Anterior cingulate cortex (tissue), 58 donors: ENCODE measurements around the gene NADK.

Experiments used
- DNase-seq, 58 donors: peaks; one replicate each; lab custom pipeline; 2025; lab: John Stamatoyannopoulos, UW

The NADK gene

DNA sequence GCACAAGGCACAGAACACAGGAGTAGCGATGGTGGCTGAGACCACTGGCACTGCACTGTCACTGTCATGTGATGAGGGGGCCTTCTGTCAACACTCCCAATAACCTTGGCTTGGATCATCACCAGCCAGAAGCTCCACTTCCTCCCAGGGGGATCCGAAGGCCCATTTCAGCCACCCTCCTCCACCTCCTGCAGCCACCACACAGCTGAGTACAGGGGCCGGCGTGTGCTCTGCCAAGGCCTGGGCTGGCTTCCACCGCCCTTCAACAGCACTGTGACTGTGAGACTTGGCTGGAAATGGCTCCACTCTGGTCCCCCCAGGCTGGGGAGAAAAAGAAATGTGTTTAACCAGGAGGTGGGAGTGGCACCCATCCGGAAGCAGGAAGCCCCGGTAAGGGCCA, 9.9 kb upstream of the NADK start:
- peak in 16 of 58 donors; percentile 10 to 58 (median 29) for DNase-seq

DNA sequence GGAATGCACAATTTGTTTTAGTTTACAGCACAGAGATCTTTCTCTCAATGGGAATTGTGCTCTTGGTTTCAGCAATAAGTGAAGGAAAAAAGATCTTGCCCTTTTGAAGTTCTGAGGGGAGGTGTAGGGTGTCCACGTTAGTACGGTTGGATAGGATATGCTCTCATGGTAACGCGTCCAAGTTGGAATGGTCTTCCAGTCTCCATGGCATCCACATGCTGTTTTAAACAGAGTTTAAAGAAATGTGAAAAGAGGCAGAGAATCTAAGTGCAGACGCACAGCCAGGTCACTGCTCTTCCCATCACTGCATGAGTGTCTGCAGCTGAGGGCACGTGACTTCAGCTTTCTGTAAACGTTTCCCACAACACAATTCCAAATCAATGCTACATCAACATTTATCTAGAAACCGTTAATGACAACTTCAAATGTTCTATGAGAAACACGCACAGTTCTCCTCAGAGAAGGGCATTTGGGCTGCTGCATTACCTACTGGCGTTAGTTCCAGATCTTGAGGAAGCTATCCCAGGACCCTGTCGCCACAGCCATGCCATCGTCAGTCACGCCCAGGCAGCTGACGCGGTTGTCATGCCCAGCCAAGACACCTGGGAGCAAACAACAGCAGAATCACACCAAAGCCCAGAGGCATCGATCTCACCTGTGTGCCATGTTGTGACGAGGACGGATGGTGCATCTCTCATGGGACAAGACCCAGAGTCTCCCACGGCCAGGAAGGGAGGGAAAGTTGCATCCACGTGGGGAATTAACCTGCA, 8.8 kb upstream of the NADK start:
- no peak for DNase-seq

DNA sequence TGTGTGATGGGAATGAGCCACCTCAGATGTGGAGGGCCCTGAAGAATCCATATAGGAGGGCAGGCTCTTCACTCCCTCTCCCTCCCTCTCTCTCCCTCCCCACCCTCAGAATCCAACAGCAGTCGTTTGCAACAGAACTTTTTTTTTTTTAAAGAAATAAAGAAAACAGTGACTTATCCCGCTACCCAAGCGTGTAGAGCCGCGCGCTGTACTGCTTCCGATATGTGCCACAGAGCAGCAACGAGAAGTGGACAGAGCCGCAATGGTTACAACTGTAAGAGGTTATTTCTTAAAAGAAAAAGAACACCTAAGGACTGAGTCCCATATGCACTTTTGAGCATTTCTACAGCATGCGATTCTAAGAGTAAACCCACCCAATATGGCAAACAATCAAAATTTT, 7.4 kb upstream of the NADK start:
- DNase-seq, result no peak

DNA sequence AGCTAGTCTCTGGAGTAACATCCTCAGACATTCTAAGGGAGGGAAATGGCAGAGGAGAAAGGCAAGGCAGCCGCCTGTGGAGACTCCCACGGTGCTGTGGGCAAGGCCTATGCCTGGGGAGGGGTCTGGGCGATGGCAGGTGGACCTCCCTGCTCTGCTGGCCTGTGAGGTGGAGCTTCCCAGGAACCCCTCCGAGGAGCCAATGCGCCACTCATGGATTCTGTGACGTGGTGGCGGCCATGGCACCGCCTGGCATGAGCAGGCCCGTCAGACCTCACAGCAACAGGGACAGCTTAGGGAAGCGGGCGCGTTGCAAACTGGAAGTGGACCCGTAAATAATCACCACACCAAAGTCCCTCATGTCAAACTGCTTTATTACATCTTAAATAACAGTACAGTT, 6.7 kb upstream of the NADK start:
- no peak for DNase-seq

DNA sequence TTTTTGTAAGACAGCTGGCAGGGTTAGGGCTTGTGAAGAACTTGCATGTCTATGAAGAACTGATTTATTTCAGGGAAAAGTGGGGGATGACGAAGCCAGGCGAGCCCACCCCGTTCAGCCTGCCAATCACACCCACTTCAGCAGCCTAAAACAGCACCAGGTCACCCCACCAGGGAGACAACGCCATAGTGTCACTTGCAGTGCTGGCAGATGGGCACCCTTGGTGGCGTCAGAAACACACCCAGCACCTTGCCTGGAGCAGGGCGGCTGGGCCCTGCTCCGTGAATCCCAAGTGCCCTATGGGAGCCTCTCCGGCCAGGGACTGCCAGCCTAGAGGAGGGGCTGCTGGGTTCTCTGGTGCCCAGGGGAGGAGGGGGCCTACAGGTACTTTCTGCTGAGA, 5.0 kb upstream of the NADK start:
- no peak for DNase-seq

DNA sequence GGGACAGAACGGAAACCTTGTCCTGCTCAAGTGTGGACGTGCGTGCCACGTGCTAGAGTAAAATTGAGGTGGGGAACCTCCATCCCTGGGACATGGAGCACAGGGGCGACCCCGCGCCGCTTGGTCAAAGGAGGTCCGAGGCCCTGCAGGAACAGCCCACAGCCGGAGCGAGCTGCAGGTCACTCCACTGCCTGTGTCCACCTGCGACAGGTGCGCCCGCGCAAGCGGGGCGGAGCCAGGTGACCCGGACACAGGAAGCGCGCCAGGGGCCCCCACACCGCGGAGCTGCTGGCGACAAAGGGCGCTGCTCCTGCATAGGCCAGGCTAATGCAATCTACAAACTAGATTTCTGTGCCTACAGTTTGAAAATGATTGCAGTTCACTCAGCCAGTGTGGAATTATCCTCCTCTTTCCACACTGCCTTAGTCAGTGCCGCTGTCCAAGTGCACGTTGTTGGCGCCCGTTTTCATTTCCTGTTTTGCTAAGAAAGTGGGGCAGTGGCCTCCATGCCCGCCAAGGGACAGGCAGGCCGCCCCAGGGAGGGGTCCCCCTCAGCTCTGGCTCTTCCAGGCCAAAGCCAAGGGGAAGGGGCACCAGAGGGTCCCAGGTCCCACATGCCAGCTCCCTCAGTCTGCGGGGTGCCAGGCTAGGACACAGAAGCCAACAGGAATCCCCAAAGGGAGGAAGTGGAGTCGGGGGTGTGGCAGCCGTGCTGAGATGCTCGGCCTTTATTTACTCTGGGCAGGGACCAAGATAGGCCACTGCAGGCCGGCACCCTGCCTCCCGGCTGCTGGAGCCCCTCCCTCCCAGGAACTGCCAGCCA, 4.3 kb upstream of the NADK start:
- peak in 9 of 58 donors; percentile 19 to 48 (median 36) for DNase-seq

DNA sequence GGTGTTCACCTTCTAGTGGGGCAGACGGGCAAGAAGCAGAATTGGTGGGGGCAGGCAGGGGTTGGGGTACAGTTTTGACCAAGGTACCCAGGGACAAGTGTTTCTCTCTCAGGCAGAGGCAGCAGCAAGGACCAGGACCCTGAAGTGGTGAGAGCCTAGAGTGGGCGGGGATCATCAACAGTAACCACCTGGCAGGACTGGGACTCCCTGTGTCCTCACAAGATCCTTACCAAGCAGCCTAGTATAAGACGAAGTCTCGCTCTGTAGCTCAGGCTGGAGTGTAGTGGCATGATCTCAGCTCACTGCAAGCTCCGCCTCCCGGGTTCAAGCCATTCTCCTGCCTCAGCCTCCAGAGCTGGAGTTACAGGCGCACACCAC, 3.2 kb upstream of the NADK start:
- DNase-seq, result no peak

DNA sequence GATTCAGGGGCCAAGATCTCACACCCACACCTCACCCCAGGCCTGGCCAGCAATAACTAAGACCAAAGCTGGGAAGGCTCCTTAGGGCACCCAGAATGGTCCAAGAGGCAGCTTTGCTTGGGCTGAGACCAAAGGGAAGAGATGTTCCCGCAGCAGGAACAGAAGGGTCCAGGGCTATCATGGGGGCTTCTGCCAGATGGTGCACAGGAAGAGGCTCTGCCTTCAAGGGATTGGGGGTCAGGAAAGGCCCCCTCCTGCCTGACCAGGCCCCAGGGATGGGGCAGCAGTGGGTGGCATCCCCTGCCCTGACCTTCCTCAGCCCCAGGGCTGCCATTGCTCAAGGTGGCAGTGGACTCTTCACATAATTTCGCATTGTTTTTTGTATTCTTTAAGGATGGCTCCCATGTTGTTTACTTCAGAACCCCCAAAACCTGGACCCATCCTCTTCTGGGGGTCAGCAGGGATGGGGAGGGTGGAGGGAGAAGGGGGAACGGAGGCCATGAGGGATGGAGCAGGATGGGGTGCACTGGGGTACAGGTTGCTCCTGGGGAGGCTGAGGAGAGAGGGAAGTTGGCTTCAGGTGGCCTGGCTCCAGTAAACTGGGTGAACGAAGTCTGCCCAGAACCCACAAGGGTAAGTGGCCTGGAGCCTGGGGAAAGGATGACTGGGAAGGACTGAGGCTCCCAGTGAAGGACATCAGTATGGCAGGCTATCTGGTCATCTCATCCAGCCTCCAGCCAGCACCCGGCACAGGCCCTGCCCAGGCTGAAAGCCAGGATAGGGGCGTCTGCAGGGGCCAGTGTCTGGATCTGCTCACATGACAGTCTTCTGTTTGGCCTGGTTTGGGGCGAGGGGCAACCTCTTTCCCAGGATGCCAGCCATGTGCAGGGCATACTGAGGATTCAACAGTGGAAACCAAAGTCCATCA, 2.6 kb upstream of the NADK start:
- DNase-seq, result no peak

DNA sequence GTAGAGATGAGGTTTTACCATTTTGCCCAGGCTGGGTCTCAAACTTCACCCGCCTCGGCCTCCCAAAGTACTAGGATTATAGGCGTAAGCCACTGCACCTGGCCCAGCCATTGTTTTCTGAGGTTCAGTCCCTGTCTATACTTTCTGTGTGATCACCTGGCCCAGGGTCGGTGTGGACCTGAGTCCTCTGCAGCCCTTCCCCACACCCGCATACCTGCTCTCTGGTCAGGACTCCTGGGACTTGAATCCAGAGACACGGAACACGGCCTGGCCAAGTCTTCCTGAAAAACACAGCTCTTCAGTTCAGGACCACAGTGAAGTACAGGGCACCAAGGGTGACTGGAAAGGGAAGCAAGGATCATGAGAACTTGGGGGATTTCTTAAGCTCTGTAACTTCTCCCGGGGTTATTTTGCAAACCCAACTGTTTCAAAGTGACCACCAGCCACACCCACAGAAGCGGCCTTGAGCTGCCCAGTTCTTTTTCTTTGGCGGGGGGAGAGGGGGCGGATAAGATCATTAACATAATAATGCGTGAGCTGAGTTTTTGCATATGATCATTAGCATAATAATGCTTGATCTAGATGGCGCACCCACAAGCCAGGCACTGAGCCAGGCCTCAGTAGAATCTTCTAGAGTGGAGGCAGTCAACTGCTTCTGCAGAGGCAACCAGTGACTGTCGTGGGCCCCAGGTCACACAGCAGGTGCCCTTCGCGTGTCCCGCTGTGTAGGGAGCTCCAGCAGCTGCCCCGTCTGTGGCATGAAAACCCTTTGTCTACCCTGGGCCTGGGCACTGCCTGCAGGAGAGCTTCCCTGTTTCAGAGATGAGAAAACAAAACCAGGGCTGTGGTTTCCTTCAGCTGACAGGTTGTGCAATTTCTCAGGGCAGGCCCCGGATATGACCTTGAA, 1.7 kb upstream of the NADK start:
- DNase-seq, result peak in 20 of 58 donors; percentile 12 to 61 (median 36)

DNA sequence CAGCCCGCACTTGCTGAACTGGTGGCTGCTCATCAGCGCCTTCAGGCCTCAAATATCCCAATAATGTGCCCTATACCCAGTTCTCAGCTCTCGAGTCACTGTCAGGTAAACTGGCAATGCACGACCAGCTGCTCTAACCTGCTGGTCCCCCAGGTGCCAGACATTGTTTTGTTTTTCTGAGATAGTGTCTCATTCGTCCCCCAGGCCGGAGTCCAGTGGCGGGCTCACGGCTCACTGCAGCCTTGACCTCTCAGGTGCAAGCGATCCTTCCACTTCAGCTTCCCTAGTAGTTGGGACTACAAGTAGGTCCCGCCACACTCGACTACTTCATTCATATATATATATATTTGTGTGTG, 1.0 kb upstream of the NADK start:
- no peak for DNase-seq

DNA sequence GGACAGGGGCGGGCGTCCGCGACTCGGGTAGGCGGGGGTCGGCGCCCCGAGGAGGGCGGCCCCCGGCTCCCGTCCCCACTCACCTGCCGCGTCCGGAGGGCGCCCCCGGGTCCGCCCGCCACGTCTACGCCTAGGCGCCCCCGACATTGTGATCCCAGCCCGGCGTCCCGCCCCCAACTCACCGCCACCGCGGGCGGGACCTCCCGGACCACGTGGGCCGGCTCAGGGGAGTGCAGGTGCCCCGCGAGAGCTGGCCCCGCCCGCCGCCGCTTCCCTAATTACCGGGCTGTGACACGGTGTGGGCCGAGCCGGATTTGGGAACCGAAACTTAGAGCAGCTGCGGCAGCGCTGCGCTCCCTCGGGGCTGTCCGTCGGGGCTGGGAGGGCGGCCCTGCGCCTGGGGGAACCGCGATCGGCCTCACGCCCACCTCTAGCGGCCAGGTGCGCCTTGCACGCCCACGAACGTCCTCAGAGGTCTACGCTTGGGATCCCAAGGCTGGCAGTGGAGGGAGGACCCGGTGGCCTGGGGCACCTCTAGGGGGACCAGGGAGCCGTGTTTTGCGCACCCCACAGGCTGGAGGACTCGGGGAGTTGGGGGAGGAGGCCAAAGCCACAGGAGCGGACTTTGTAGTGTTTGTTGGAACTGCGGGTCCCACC, 521 bp upstream of the NADK start:
- DNase-seq, result peak in 26 of 58 donors; percentile 15 to 70 (median 33)

DNA sequence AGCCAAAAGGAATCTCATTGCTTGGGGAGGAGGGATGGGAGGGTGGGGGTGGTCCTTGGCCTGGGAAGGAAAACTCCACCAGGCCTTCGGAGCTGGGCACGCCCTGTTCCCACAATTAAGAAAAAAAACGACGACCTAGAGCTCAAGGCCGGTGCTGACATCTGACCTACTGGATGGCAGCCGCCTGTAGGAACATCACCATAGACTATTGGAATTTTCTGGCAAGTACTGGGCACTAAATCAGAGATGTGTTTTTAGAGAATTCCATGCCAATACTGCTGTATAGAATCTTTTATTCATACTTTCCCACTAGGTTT, 729 bp downstream of the NADK start:
- no peak for DNase-seq

DNA sequence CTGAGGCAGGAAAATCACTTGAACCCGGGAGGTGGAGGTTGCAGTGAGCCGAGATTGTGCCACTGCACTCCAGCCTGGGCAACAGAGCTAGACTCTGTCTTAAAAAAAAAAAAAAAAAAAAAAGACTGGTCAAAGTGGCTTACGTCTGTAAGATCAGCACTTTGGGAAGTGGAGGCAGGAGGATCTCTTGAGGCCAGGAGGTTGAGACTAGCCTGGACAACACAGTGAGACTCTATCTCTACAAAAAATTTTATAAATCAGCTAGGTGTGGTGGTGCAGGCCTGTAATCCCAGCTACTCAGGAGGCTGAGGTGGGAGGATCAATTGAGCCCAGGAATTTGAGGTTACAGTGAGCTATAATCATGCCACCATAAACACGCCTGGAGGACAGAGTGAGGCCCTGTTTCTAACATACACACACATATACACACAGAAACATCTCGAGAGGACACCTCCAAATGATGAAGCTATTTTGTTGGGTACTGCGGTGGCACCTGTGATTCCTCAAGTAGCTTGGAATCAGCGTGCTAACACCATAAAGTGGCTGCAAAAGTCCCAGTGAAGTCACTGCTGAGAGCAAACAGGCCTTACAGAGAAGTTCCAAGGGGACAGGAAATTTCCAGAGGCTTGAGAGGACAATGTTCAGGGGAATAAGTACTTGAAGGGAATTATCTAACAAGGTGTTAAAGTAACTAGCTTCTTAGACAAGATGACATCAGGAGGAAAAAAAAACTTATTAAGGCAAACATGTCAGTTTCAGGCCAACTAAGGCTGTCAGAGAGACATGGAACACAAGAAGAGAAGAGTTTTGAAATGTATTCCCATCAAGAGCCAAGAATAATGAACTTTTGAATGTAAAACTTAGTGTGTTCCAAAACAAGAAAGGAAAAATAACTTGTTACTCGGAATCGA, 1.3 kb downstream of the NADK start:
- no peak for DNase-seq

DNA sequence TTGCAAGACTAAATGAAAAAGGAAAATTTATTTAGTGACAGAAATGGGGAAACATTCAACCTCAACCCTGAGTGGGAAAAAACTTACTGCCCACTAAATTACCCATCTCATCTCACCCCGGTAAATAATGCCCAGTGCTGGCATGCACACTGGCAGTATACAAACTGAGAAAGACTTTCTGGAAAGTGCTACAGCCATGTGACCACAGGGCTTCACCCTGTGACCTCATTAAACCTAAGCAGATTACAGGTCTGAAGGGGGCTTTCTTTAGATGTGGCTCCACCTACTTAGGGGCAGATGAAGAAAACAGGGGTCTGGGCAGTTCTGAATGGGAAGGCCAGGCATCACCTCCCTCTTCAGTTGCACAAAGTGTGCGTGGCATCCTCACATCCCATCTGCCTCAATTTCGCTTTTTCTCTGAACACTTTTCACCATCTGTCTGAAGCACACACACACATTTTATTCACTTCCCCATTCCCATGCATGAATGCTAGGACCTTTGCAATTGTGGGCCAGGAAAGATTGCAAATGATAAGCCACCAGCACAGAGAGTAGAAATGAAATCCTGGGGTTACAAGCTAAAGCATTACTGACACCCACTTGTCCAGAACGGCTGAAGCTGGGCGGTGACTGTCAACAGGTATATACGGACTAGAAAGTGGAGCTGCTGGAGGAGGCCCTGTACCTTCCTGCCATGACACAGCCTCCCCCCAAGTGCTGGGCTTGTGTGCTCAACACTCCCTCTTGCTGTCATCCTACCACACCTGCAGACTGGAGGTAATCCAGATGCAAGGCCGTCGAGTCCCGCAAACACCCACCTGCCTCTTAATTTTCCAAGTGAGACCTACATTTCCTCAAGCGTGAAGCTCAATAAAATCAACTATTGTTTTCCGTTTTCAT, 2.7 kb downstream of the NADK start:
- no peak for DNase-seq

DNA sequence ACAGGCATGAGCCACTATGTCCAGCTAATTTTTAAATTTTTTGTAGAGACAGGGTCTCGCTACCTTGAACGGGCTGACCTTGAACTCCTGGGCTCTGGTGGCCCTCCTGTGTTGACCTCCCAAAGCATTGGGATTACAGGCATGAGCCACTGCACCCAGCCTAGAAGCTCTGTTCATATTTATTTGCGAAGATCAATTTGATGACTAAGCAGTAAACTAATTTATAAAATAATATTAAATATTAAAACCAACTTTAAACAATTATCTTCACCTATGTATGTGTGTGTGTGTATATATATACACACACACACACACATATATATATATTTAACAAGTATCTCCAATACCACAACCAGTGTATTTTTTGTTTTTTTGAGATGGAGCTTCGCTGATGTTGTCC, 4.4 kb downstream of the NADK start:
- no peak for DNase-seq

DNA sequence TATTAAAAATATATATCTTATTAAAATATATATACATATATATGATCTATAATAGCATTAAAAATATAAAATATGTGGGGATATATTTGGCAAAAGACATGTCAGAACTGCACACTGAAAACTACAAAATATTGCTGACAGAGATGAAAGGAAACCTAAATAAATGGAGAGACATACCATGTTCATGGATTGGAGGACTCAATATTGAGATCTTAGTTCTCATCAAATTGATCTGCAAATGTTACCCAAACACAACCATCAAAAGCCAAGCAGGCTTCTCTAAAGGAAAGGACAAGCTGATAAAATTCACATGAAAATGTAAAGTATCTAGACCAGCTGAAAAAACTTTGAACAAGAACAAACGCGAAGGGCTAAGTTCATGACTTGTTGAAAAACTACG, 7.2 kb downstream of the NADK start:
- no peak for DNase-seq

DNA sequence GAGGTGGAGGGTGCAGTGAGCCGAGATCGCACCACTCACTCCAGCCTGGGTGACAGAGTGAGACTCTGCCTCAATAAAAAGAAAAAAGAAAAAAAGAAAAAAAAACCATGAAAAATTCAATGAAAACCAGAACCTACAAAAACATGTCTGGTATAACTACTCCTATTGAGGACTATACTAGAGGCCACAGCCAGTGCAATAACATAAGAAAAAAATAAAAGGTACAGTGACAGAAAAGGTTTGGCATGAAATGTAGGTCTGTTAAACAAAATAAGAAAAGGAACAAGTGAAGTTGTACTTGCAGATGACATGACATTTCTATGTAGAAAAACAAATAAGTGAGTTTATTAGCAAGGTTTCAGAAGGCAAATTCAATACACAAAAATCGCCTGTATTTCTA, 8.2 kb downstream of the NADK start:
- DNase-seq, result no peak
